Measurements from ENCODE around the gene C1QC. TPM values are rescaled to one million over a fixed set of nuclear protein-coding genes. Genes with fewer than 3 reads are reported as not detected.

C1QC gene
- total and polyA plus RNA-seq, 11 donors = 13.9 to 674 (median 50.0) TPM

DNA sequence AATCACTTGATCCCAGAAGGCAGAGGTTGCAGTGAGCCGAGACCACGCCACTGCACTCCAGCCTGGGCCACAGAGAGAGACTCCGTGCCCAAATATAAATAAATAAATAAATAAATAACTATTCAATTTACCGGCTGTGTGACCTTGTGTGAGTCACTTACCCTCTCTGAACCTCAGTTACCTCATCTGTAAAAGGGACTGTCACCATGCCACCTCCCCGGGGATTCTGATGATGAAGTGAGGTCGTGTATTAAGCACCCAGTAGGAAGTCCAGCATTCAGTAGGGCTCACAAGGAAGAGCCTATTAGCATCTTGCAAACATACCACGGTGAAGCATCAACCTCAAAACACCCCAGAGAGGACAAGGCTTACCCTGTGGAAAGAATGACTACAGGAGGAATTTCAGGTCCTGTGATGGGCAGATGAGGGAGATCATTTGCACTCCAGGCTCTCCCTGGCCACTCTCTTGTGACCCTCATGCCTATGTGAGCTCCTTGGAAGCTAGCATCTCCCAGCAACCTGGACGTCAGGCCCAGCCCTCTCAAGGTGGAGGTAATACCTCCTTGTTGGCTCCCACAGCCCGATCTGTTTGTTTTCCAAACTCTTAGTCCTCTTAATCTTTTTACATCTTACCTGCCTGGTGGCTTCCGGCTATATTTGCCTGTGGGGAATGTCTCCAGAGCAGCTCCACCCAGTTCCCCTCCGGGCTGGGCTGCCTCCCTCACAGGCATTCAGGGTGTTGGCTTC, 14.6 kb upstream of the C1QC start:
- no peaks in the 10 kb centered on the region for H3K4me1 ChIP-seq
- DNase-seq (no peak), ATAC-seq (no peak)
- intact Hi-C loops (cut with DNase I) = no loop called here
- no peak overlapping the region for H3K4me3 ChIP-seq
- peaks cover 0 to 69% (median 17%) of the 10 kb centered on the region in 9 donors for H3K27me3 ChIP-seq
- no peak overlapping the region for H3K27ac ChIP-seq
- H3K36me3 ChIP-seq = no peaks in the 10 kb centered on the region
- no peaks in the 10 kb centered on the region for H3K9me3 ChIP-seq
- 36 to 47% (median 45%) methylated on average over 11 of the region's 11 CpGs for WGBS, 4 donors
- TF ChIP-seq CTCF (IDR thresholded peaks at IDR 0.05) (no peak), POLR2A (IDR thresholded peaks at IDR 0.05) (no peak)

DNA sequence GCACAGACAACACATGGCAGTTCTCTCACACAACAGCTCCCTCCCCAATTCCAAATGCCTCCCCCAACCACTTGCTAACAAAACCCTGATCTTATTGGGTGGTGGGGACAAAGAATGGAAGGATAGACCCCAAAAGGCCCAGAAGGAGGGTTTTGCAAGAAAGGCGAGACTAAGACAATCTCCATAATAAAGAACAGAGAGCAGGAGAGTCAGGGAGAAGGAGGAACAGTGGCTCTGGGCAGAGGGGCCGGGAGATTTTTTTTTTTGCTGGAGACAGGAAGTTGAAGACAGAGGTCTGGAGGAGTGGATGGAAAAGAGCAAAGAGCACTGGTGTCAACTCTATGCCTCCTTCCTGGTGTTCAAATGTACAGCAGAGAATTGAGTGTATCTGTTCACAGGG, 13.5 kb upstream of the C1QC start:
- intact Hi-C loops (cut with DNase I) = loop anchor here in 2 of 10 donors (10.0 kb wide), 2 partner anchors 95 to 495 kb away; no protein-coding TSS in a partner anchor
- H3K36me3 ChIP-seq = no peaks in the 10 kb centered on the region
- 33 to 43% (median 41%) methylated on average over 2 of the region's 2 CpGs for WGBS, 4 donors
- H3K27me3 ChIP-seq = peaks cover 0 to 59% (median 13%) of the 10 kb centered on the region in 9 donors
- TF ChIP-seq POLR2A (IDR thresholded peaks at IDR 0.05) = no peak
- no peak for TF ChIP-seq CTCF (IDR thresholded peaks at IDR 0.05)
- DNase-seq (no peak), ATAC-seq (no peak)
- H3K4me1 ChIP-seq = no peaks in the 10 kb centered on the region
- no peaks in the 10 kb centered on the region for H3K9me3 ChIP-seq
- H3K27ac ChIP-seq = no peak overlapping the region
- no peak overlapping the region for H3K4me3 ChIP-seq

GRCh38 chr1:22633697-22634463, 9.6 kb upstream of the C1QC start:
- intact Hi-C loops (cut with DNase I) = loop anchor here in 2 of 10 donors (10.0 kb wide), 2 partner anchors 99 to 499 kb away; no protein-coding TSS in a partner anchor
- Histone ChIP-seq H3K4me3 (no peak overlapping the region), H3K9me3 (no peaks in the 10 kb centered on the region), H3K27me3 (peaks cover 0 to 35% (median 3%) of the 10 kb centered on the region in 9 donors), H3K36me3 (no peaks in the 10 kb centered on the region), H3K27ac (no peak overlapping the region), H3K4me1 (peaks cover 0 to 11% (median 0%) of the 10 kb centered on the region in 12 donors)
- no peak for ATAC-seq
- no peak for DNase-seq
- TF ChIP-seq POLR2A (IDR thresholded peaks at IDR 0.05) = no peak
- TF ChIP-seq CTCF (IDR thresholded peaks at IDR 0.05) = no peak
- WGBS, 4 donors = 76 to 91% (median 86%) methylated on average over 5 to 10 of the region's 10 CpGs

- intact Hi-C loops (cut with DNase I) = loop anchor here in 2 of 10 donors (10.0 kb wide), 2 partner anchors 101 to 501 kb away; no protein-coding TSS in a partner anchor
- peaks cover 0 to 30% (median 3%) of the 10 kb centered on the region in 9 donors for H3K27me3 ChIP-seq
Observed at GRCh38 chr1:22635436-22635835, 8.0 kb upstream of the C1QC start.

More at GRCh38 chr1:22635436-22635835, 8.0 kb upstream of the C1QC start:
- no peaks in the 10 kb centered on the region for H3K36me3 ChIP-seq
- TF ChIP-seq CTCF (IDR thresholded peaks at IDR 0.05) (no peak), POLR2A (IDR thresholded peaks at IDR 0.05) (no peak)
- no peaks in the 10 kb centered on the region for H3K9me3 ChIP-seq
- peak in 1 of 4 donors; percentile 33 for ATAC-seq
- 52 to 67% (median 55%) methylated on average over 7 of the region's 7 CpGs for WGBS, 4 donors
- peaks cover 0 to 11% (median 0%) of the 10 kb centered on the region in 12 donors for H3K4me1 ChIP-seq
- H3K27ac ChIP-seq = peak overlapping the region in 1 of 12 donors; percentile 71
- H3K4me3 ChIP-seq = no peak overlapping the region
- DNase-seq = no peak
